ENCODE data around the gene TARBP1.

Gene TARBP1

GRCh38 chr1:234479310-234479559 lies 256 bp upstream of the TARBP1 start:
- no peak for DNase-seq

- DNase-seq: peak; percentile 78
Measured at GRCh38 chr1:234478152-234478480, 863 bp downstream of the TARBP1 start.

GRCh38 chr1:234477386-234478151 lies 1.4 kb downstream of the TARBP1 start:
- DNase-seq: no peak

- DNase-seq: no peak
Measured at GRCh38 chr1:234476172-234476571, 2.8 kb downstream of the TARBP1 start.

GRCh38 chr1:234475167-234475793 lies 3.7 kb downstream of the TARBP1 start:
- no peak for DNase-seq

GRCh38 chr1:234474375-234474774 lies 4.6 kb downstream of the TARBP1 start:
- DNase-seq: no peak

GRCh38 chr1:234473118-234473517 lies 5.9 kb downstream of the TARBP1 start:
- no peak for DNase-seq

GRCh38 chr1:234469376-234469775 lies 9.6 kb downstream of the TARBP1 start:
- DNase-seq: no peak

- no peak for DNase-seq
Measured at GRCh38 chr1:234468580-234468979, 10.4 kb downstream of the TARBP1 start.

GRCh38 chr1:234467821-234468220 lies 11.2 kb downstream of the TARBP1 start:
- no peak for DNase-seq

- no peak for DNase-seq
Measured at GRCh38 chr1:234466945-234467344, 12.0 kb downstream of the TARBP1 start.

GRCh38 chr1:234463749-234464148 lies 15.2 kb downstream of the TARBP1 start:
- DNase-seq: no peak

GRCh38 chr1:234460652-234461051 lies 18.3 kb downstream of the TARBP1 start:
- DNase-seq: no peak

- no peak for DNase-seq
Measured at GRCh38 chr1:234458352-234459017, 20.5 kb downstream of the TARBP1 start.

- DNase-seq: no peak
Measured at GRCh38 chr1:234454926-234455325, 24.1 kb downstream of the TARBP1 start.

- no peak for DNase-seq
Measured at GRCh38 chr1:234452406-234452965, 26.5 kb downstream of the TARBP1 start.

GRCh38 chr1:234440348-234440747 lies 38.6 kb downstream of the TARBP1 start:
- no peak for DNase-seq

GRCh38 chr1:234438579-234438978 lies 40.4 kb downstream of the TARBP1 start:
- no peak for DNase-seq

- no peak for DNase-seq
Measured at GRCh38 chr1:234437423-234438171, 41.4 kb downstream of the TARBP1 start.

- no peak for DNase-seq
Measured at GRCh38 chr1:234435620-234436019, 43.4 kb downstream of the TARBP1 start.

GRCh38 chr1:234434706-234435105 lies 44.3 kb downstream of the TARBP1 start:
- DNase-seq: no peak

GRCh38 chr1:234433563-234434285 lies 45.3 kb downstream of the TARBP1 start:
- no peak for DNase-seq

GRCh38 chr1:234431255-234431654 lies 47.7 kb downstream of the TARBP1 start:
- no peak for DNase-seq

Data from NCI-H146 (cell line).